GM12878 (cell line): ENCODE results near the gene BFSP2. TPM values are rescaled to one million over a fixed set of nuclear protein-coding genes. Genes with fewer than 3 reads are reported as not detected.

Experiments
- CEBPZ ChIP-seq: fragments of 150-350 bp; IDR thresholded peaks from 2 replicates; pipeline ENCODE4 v1.6.1; 2016; ENCODE audit warnings: low read depth, low read length
- ZNF592 ChIP-seq: fragments of 450-650 bp; IDR thresholded peaks from 2 replicates; pipeline ENCODE4 v1.6.1; 2017; ENCODE audit warnings: mild to moderate bottlenecking, moderate library complexity
- polyA plus RNA-seq, 11 experiments: library from polyadenylated mRNA; depleted of rRNA in 4 of 11; unstranded in 6 of 11; stranded (reverse) in 5 of 11; fragments of >200 nt; fragmentation: Nextera tagmentation in 4 of 11; fragmentation: Illumina TruSeq in 1 of 11; extraction: Ambion mirVana in 4 of 11; extraction: Trizol in 1 of 11; gene quantifications; 1 replicate in 1 of 11; 2 replicates in 10 of 11; pipeline versions ENCODE4 v1.2.1 to v1.2.3, GENCODE V29; 2011 to 2016; ENCODE audit warnings: inconsistent platforms in 2 of 11, missing spikeins in 2 of 11, low read depth in 1 of 11
- total RNA-seq, 4 experiments: library from RNA; depleted of rRNA in 3 of 4; stranded (reverse); fragments of >200 nt in 3 of 4; fragmentation: Illumina TruSeq in 1 of 4; extraction: Trizol in 1 of 4; gene quantifications; 2 replicates each; pipeline versions ENCODE4 v1.2.1 to v1.2.3, GENCODE V29; 2013 to 2021

Gene BFSP2
- total and polyA plus RNA-seq, 10 of the 15 experiments (the other 5 are each of a cell fraction or from before 2014, with no cell fraction given): 1.5 to 20.4 (median 7.3) TPM

DNA sequence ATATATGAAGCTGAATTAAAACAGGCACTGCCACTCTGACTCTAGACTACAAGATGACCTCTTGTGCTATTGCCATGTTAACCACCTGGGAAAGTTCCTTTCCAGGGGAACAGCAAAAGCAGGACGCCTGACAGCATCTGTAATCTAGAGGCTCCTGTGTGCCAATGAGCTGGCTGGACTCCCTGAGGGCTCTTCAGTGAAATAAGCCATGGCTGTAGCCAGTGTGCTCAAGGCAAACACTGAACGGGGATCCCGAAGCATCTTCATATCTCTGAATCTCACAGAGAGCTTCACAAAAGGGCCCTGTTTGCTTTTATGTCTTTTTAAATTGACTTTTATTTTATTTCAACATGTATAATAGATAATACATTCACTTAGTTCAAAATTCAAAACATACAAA lies 57.2 kb downstream of the BFSP2 start (continued):
- no peak for TF ChIP-seq ZNF592
- no peak for TF ChIP-seq CEBPZ
